ENCODE results near the gene UBN2. TPM values are rescaled to one million over a fixed set of nuclear protein-coding genes. Genes with fewer than 3 reads are reported as not detected.

The UBN2 gene
- total RNA-seq, 1 experiment from 2014 or later = 14.8 TPM

DNA sequence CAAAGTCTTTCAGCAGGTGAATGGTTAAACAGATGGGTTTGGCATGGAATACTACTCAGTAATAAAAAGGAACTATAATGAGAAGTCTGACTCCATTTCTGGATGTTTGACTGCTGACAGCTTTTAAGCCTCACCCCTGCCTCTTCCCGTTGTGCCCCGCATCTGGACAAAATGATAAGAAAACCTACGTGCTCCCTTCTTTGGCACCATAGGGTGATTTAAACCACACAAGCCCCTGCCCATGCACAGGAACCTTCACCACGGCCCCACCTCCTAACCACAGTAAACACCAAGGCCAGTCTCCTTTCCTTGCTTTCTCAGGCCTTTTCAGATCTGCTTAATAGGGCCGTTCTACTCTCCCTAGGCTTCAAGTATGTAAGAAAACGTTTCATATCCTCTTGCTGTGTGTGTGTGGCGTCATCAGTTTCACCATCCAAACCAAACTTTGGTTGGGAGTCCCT, 47.1 kb upstream of the UBN2 start:
- intact Hi-C loops (cut with micrococcal nuclease) = no loop called here
- ATAC-seq (no peak), DNase-seq (ENCODE audit: low read depth, low spot score) (no peak)
- no peak overlapping the region for H3K4me2 ChIP-seq (ENCODE audit: low read length)
- no TSS peak for BruUV-seq (replicated peaks)
- H2AFZ ChIP-seq (ENCODE audit: low read depth, low read length, poor library complexity, severe bottlenecking) = no peak overlapping the region
- no peak overlapping the region for H3K9ac ChIP-seq (ENCODE audit: low read length)
- TF ChIP-seq POLR2A (IDR thresholded peaks at IDR 0.05; ENCODE audit: borderline replicate concordance, extremely low read depth, insufficient read depth, insufficient read length) (no peak), EZH2phosphoT487 (IDR thresholded peaks at IDR 0.05; ENCODE audit: borderline replicate concordance) (no peak), ELF1 (IDR thresholded peaks at IDR 0.05; ENCODE audit: borderline replicate concordance, low read depth) (no peak), EGR1 (IDR thresholded peaks at IDR 0.05; ENCODE audit: low read depth) (no peak), SIN3A (IDR thresholded peaks at IDR 0.05; ENCODE audit: low read depth) (no peak), JUND (IDR thresholded peaks at IDR 0.05) (no peak), FOSL1 (IDR thresholded peaks at IDR 0.05; ENCODE audit: low read depth) (no peak), ZNF274 (IDR thresholded peaks at IDR 0.05; ENCODE audit: low read depth, low read length) (no peak), CBX3 (IDR thresholded peaks at IDR 0.05; ENCODE audit: low read depth) (no peak)
- TF ChIP-seq, protein P1, sequence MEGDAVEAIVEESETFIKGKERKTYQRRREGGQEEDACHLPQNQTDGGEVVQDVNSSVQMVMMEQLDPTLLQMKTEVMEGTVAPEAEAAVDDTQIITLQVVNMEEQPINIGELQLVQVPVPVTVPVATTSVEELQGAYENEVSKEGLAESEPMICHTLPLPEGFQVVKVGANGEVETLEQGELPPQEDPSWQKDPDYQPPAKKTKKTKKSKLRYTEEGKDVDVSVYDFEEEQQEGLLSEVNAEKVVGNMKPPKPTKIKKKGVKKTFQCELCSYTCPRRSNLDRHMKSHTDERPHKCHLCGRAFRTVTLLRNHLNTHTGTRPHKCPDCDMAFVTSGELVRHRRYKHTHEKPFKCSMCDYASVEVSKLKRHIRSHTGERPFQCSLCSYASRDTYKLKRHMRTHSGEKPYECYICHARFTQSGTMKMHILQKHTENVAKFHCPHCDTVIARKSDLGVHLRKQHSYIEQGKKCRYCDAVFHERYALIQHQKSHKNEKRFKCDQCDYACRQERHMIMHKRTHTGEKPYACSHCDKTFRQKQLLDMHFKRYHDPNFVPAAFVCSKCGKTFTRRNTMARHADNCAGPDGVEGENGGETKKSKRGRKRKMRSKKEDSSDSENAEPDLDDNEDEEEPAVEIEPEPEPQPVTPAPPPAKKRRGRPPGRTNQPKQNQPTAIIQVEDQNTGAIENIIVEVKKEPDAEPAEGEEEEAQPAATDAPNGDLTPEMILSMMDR (IDR thresholded peaks at IDR 0.05 in 2 of 3, conservative IDR thresholded peaks at IDR 0.05 in 1 of 3; ENCODE audit: borderline replicate concordance in 1 of 3, insufficient read depth in 1 of 3, low read depth in 2 of 3, low read length in 2 of 3) = no peak
- H3K4me1 ChIP-seq (ENCODE audit: control insufficient read depth in 1 of 2, insufficient read depth in 2 of 2, low read length in 2 of 2) = no peaks in the 10 kb centered on the region
- no peak overlapping the region for H3K4me3 ChIP-seq (replicated peaks in 1 of 2; ENCODE audit: low read depth in 1 of 2, low read length in 2 of 2)
- H3K27me3 ChIP-seq (ENCODE audit: insufficient read depth, low read length) = no peaks in the 10 kb centered on the region
- RAD21 ChIA-PET (ENCODE audit: low non-redundant PET in 1 of 2, low total read pairs in 2 of 2, uncharacterized antibody in 2 of 2, unreplicated experiment in 2 of 2) = no interaction called here
- no peaks in the 10 kb centered on the region for H4K20me1 ChIP-seq (ENCODE audit: insufficient read depth)
- no peaks in the 10 kb centered on the region for H3K9me2 ChIP-seq (ENCODE audit: insufficient read depth)
- H3K9me3 ChIP-seq (ENCODE audit: control insufficient read depth in 1 of 2, insufficient read depth in 1 of 2, low read depth in 1 of 2, low read length in 2 of 2) = no peaks in the 10 kb centered on the region
- CTCF ChIA-PET = no interaction called here
- no peaks in the 10 kb centered on the region for H3K36me3 ChIP-seq (ENCODE audit: control insufficient read depth in 1 of 2, insufficient read depth in 2 of 2, low read length in 2 of 2)
- H3K27ac ChIP-seq (ENCODE audit: low read depth, low read length) = no peak overlapping the region
- POLR2A ChIA-PET = no interaction called here
- no peaks in the 10 kb centered on the region for H3K79me2 ChIP-seq (ENCODE audit: insufficient read depth, low read length)

DNA sequence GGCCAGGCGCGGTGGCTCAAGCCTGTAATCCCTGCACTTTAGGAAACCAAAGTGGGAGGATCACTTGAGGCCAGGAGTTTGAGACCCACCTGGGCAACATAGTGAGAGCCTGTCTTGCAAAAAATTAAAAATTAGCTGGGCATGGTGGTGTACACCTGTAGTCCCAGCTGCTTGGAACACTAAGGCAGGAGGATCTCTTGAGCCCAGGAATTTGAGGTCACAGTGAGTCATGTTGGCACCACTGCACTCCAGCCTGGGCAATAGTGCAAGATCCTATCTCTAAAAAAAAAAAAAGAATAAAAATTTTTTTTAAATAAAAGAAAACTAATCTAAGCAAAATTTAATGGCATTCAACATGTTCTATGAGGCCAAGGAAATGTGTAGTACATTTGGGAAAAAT, 44.9 kb upstream of the UBN2 start:
- intact Hi-C loops (cut with micrococcal nuclease) = no loop called here
- Histone ChIP-seq H3K9ac (ENCODE audit: low read length) (no peak overlapping the region), H3K4me3 (replicated peaks in 1 of 2; ENCODE audit: low read depth in 1 of 2, low read length in 2 of 2) (no peak overlapping the region), H3K4me1 (ENCODE audit: control insufficient read depth in 1 of 2, insufficient read depth in 2 of 2, low read length in 2 of 2) (no peaks in the 10 kb centered on the region), H3K9me3 (ENCODE audit: control insufficient read depth in 1 of 2, insufficient read depth in 1 of 2, low read depth in 1 of 2, low read length in 2 of 2) (no peaks in the 10 kb centered on the region), H3K27me3 (ENCODE audit: insufficient read depth, low read length) (no peaks in the 10 kb centered on the region), H3K79me2 (ENCODE audit: insufficient read depth, low read length) (no peaks in the 10 kb centered on the region), H2AFZ (ENCODE audit: low read depth, low read length, poor library complexity, severe bottlenecking) (no peak overlapping the region), H4K20me1 (ENCODE audit: insufficient read depth) (no peaks in the 10 kb centered on the region), H3K27ac (ENCODE audit: low read depth, low read length) (no peak overlapping the region), H3K36me3 (ENCODE audit: control insufficient read depth in 1 of 2, insufficient read depth in 2 of 2, low read length in 2 of 2) (no peaks in the 10 kb centered on the region), H3K4me2 (ENCODE audit: low read length) (no peak overlapping the region), H3K9me2 (ENCODE audit: insufficient read depth) (no peaks in the 10 kb centered on the region)
- ChIA-PET POLR2A (no interaction called here), CTCF (no interaction called here), RAD21 (ENCODE audit: low non-redundant PET in 1 of 2, low total read pairs in 2 of 2, uncharacterized antibody in 2 of 2, unreplicated experiment in 2 of 2) (no interaction called here)
- no peak for ATAC-seq
- no TSS peak for BruUV-seq (replicated peaks)
- no peak for DNase-seq (ENCODE audit: low read depth, low spot score)
- TF ChIP-seq RAD21 (IDR thresholded peaks at IDR 0.05; ENCODE audit: low read depth) = no peak
- no peak for TF ChIP-seq JUND (IDR thresholded peaks at IDR 0.05)
- TF ChIP-seq POLR2AphosphoS5 (IDR thresholded peaks at IDR 0.05; ENCODE audit: low read depth, low read length) = no peak
- no peak for TF ChIP-seq SIN3A (IDR thresholded peaks at IDR 0.05; ENCODE audit: low read depth)
- TF ChIP-seq, protein P2, sequence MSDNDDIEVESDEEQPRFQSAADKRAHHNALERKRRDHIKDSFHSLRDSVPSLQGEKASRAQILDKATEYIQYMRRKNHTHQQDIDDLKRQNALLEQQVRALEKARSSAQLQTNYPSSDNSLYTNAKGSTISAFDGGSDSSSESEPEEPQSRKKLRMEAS (IDR thresholded peaks at IDR 0.05) = no peak
- TF ChIP-seq, protein P1 (IDR thresholded peaks at IDR 0.05 in 2 of 3, conservative IDR thresholded peaks at IDR 0.05 in 1 of 3; ENCODE audit: borderline replicate concordance in 1 of 3, insufficient read depth in 1 of 3, low read depth in 2 of 3, low read length in 2 of 3) = no peak
- TF ChIP-seq, protein P3, sequence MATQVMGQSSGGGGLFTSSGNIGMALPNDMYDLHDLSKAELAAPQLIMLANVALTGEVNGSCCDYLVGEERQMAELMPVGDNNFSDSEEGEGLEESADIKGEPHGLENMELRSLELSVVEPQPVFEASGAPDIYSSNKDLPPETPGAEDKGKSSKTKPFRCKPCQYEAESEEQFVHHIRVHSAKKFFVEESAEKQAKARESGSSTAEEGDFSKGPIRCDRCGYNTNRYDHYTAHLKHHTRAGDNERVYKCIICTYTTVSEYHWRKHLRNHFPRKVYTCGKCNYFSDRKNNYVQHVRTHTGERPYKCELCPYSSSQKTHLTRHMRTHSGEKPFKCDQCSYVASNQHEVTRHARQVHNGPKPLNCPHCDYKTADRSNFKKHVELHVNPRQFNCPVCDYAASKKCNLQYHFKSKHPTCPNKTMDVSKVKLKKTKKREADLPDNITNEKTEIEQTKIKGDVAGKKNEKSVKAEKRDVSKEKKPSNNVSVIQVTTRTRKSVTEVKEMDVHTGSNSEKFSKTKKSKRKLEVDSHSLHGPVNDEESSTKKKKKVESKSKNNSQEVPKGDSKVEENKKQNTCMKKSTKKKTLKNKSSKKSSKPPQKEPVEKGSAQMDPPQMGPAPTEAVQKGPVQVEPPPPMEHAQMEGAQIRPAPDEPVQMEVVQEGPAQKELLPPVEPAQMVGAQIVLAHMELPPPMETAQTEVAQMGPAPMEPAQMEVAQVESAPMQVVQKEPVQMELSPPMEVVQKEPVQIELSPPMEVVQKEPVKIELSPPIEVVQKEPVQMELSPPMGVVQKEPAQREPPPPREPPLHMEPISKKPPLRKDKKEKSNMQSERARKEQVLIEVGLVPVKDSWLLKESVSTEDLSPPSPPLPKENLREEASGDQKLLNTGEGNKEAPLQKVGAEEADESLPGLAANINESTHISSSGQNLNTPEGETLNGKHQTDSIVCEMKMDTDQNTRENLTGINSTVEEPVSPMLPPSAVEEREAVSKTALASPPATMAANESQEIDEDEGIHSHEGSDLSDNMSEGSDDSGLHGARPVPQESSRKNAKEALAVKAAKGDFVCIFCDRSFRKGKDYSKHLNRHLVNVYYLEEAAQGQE (IDR thresholded peaks at IDR 0.05; ENCODE audit: low read depth) = no peak
